MM.1S (cell line): ENCODE measurements around the gene MYH14.

Source experiments
- DNase-seq: peaks from one replicate; pipeline ENCODE4 v3.0.0-alpha.2; 2015
- H2AFZ ChIP-seq: fragments of 300-600 bp; sonication (generic); 2 replicates; pipeline ENCODE4 v1.6.0; 2016; ENCODE audit warnings: antibody characterized with exemption, low read length
- H3F3A ChIP-seq: fragments of 300-600 bp; sonication (generic); 2 replicates; pipeline ENCODE4 v1.6.1; 2016; ENCODE audit warnings: mild to moderate bottlenecking, antibody characterized with exemption, low read length, moderate library complexity, mixed read lengths; ENCODE audit not compliant: insufficient read depth
- H3K27ac ChIP-seq: fragments of 300-600 bp; sonication (generic); 2 replicates; pipeline ENCODE4 v1.5.1; 2016; ENCODE audit warnings: mild to moderate bottlenecking, low read length
- H3K27me3 ChIP-seq: fragments of 300-600 bp; sonication (generic); replicated peaks from 2 replicates; pipeline ENCODE4 v1.6.0; 2016; ENCODE audit warnings: low read length; ENCODE audit not compliant: insufficient read depth
- H3K36me3 ChIP-seq: fragments of 300-600 bp; sonication (generic); replicated peaks from 2 replicates; pipeline ENCODE4 v1.6.1; 2016; ENCODE audit warnings: mild to moderate bottlenecking, low read length, mixed read lengths; ENCODE audit not compliant: insufficient read depth
- H3K4me1 ChIP-seq: fragments of 300-600 bp; sonication (generic); 2 replicates; pipeline ENCODE4 v1.6.1; 2016; ENCODE audit warnings: low read length, mixed read lengths
- H3K4me2 ChIP-seq: fragments of 300-600 bp; sonication (generic); 2 replicates; pipeline ENCODE4 v1.6.0; 2016; ENCODE audit warnings: low read depth, low read length
- H3K4me3 ChIP-seq: fragments of 300-600 bp; sonication (generic); 2 replicates; pipeline ENCODE4 v1.5.1; 2016; ENCODE audit warnings: low read length, mixed read lengths
- H3K79me2 ChIP-seq: fragments of 300-600 bp; sonication (generic); 2 replicates; pipeline ENCODE4 v1.6.1; 2016; ENCODE audit warnings: mixed run types, low read length, mixed read lengths
- H3K9ac ChIP-seq: fragments of 300-600 bp; sonication (generic); 2 replicates; pipeline ENCODE4 v1.6.1; 2016; ENCODE audit warnings: low read length, mixed read lengths
- H3K9me2 ChIP-seq: fragments of 300-600 bp; sonication (generic); replicated peaks from 2 replicates; pipeline ENCODE4 v1.6.1; 2016; ENCODE audit warnings: mild to moderate bottlenecking, low read length, mixed read lengths; ENCODE audit not compliant: insufficient read depth
- H3K9me3 ChIP-seq: fragments of 300-600 bp; sonication (generic); replicated peaks from 2 replicates; pipeline ENCODE4 v1.6.1; 2016; ENCODE audit warnings: mild to moderate bottlenecking, low read length, mixed read lengths; ENCODE audit not compliant: insufficient read depth
- H4K20me1 ChIP-seq: fragments of 300-600 bp; sonication (generic); 2 replicates; pipeline ENCODE4 v1.6.1; 2016; ENCODE audit warnings: mild to moderate bottlenecking, low read length, moderate library complexity, mixed read lengths; ENCODE audit not compliant: insufficient read depth
- CTCF ChIP-seq: fragments of 300-600 bp; sonication (generic); IDR thresholded peaks from 2 replicates; pipeline ENCODE4 v1.5.1; 2016; ENCODE audit warnings: antibody characterized with exemption, low read length, mixed read lengths
- EZH2 ChIP-seq: fragments of 300-600 bp; sonication (generic); optimal IDR thresholded peaks from 2 replicates; pipeline ENCODE3; 2017; ENCODE audit warnings: low read depth, mild to moderate bottlenecking, antibody characterized with exemption, low read length, mixed read lengths
- EZH2phosphoT487 ChIP-seq: fragments of 300-600 bp; sonication (generic); IDR thresholded peaks from 2 replicates; pipeline ENCODE4 v1.6.1; 2018; ENCODE audit warnings: antibody characterized with exemption, low read length

The MYH14 gene

GRCh38 chr19:50280074-50280473 lies 76.7 kb downstream of the MYH14 start:
- Histone ChIP-seq H4K20me1 (no peaks in the 10 kb centered on the region), H3K36me3 (no peaks in the 10 kb centered on the region), H3K27me3 (peaks cover 74% of the 10 kb centered on the region), H3K9ac (no peak overlapping the region), H3K4me3 (no peak overlapping the region), H3K27ac (no peak overlapping the region), H2AFZ (no peak overlapping the region), H3K4me2 (no peak overlapping the region), H3K4me1 (no peaks in the 10 kb centered on the region), H3K9me2 (no peaks in the 10 kb centered on the region), H3K79me2 (no peaks in the 10 kb centered on the region), H3F3A (no peaks in the 10 kb centered on the region), H3K9me3 (no peaks in the 10 kb centered on the region)
- no peak for TF ChIP-seq CTCF
- TF ChIP-seq EZH2 = no peak
- no peak for TF ChIP-seq EZH2phosphoT487
- no peak for DNase-seq

DNA sequence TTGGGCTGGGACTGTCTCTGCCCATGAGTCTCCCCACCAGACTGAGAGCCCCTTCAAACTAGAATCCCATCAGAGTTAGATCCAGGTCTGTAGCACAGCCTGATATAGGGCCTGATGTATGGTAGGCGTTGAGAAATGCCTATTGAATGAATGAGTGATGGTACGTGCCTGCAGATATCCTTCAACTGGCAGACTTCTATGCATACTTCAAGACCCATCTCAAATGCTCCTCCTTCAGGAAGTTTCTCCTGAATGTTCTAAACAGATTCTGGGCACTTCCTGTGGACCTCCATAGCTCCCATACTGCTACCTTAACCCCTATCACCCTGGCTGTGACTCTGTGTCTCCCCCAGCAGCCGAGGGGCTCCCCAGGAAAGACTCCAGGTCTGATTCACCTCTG lies 77.6 kb downstream of the MYH14 start:
- Histone ChIP-seq H3K36me3 (no peaks in the 10 kb centered on the region), H4K20me1 (no peaks in the 10 kb centered on the region), H3K9me3 (no peaks in the 10 kb centered on the region), H3K27ac (no peak overlapping the region), H3K4me2 (no peak overlapping the region), H3K9me2 (no peaks in the 10 kb centered on the region), H3F3A (no peaks in the 10 kb centered on the region), H2AFZ (no peak overlapping the region), H3K79me2 (no peaks in the 10 kb centered on the region), H3K27me3 (peaks cover 73% of the 10 kb centered on the region), H3K9ac (no peak overlapping the region), H3K4me3 (no peak overlapping the region), H3K4me1 (no peaks in the 10 kb centered on the region)
- no peak for DNase-seq
- TF ChIP-seq EZH2 = no peak
- TF ChIP-seq CTCF = no peak
- no peak for TF ChIP-seq EZH2phosphoT487

- Histone ChIP-seq H3K79me2 (no peaks in the 10 kb centered on the region), H3K9me2 (no peaks in the 10 kb centered on the region), H3K4me2 (no peak overlapping the region), H3K4me3 (no peak overlapping the region), H3F3A (no peaks in the 10 kb centered on the region), H2AFZ (no peak overlapping the region), H3K27me3 (peaks cover 73% of the 10 kb centered on the region), H3K27ac (no peak overlapping the region), H3K9me3 (no peaks in the 10 kb centered on the region), H4K20me1 (no peaks in the 10 kb centered on the region), H3K4me1 (no peaks in the 10 kb centered on the region), H3K36me3 (no peaks in the 10 kb centered on the region), H3K9ac (no peak overlapping the region)
- DNase-seq = no peak
- TF ChIP-seq CTCF (no peak), EZH2phosphoT487 (no peak), EZH2 (no peak)
These were observed 78.1 kb downstream of the MYH14 start for GRCh38 chr19:50281491-50281890.
